Measurements from ENCODE around the gene PPFIBP2.

Gene PPFIBP2

DNA sequence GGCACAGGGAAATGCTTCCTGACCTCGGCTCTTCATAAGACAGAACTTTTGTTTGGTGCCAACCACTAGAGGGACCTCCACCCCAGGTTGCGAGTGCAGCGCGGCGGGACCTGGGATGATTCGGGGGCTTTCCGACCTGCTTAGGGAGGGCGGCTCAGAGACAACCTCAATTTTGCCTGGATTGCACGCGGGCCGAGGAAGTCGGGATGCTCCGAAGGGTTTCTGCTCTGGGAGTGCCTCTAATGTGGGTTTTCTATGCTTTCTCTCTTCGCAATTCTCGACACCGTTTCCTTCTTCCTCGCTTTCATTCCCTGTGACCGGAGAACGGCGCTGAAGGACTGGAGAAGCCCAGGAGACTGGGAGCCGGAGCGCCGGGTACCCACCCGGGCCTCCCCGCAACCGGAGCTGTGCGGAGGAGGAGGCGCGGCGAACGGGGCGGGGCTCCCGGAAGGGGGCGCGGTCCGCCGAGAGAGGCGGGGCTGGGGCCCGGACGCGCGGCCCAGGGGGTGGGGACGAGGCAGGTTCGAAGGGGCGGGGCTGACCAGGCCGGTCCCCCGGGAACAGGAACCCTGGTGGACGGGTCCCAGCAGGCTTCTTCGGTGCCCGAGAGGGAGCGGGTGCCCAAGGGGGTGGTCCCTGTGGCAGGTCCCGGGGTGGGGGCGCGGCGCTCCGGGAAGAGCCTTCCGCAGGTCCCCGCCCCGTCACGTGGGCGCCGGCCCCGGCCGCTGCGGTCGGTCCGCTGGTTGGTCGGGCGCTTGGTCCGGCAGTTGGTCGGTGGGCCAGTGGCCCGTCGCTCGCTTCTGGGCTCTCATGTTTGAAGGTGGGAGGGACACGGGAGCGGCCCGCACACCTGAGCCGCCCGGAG lies at the start of gene PPFIBP2:
TSS of gene PPFIBP2 (plus strand) at position 766 of the 865 bp plus-strand sequence. CDS start 35,477 bp downstream, outside the sequence.
- DNase-seq (ENCODE audit: low read depth) = peak; percentile 6

- DNase-seq (ENCODE audit: low read depth) = no peak
Observed at GRCh38 chr11:7467652-7468051, 46.1 kb upstream of the PPFIBP2 start.

- DNase-seq (ENCODE audit: low read depth) = no peak
Observed at GRCh38 chr11:7469351-7469865, 44.4 kb upstream of the PPFIBP2 start.

GRCh38 chr11:7471071-7471470 lies 42.7 kb upstream of the PPFIBP2 start:
- no peak for DNase-seq (ENCODE audit: low read depth)

GRCh38 chr11:7473717-7474116 lies 40.1 kb upstream of the PPFIBP2 start:
- DNase-seq (ENCODE audit: low read depth) = no peak

DNA sequence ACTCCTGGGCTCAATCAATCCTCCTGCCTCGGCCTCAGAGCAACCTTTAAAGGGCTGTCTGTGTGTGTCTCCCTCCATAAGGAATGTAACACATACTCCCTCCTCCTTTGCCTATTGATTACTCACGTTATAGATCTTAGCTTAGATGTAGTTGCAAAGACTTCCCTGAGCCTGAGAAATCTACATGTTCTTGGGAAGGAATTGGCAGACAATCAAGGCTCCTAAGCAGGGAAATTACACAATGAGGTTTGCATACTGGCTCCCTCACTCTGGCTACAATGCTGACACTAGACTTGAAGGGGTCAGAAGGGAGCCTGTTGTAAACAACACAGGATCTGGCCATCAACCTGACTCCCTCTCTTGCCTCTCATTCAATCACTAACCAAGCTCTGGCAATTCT lies 33.7 kb upstream of the PPFIBP2 start:
- no peak for DNase-seq (ENCODE audit: low read depth)

- no peak for DNase-seq (ENCODE audit: low read depth)
Observed at GRCh38 chr11:7484131-7484530, 29.7 kb upstream of the PPFIBP2 start.

DNA sequence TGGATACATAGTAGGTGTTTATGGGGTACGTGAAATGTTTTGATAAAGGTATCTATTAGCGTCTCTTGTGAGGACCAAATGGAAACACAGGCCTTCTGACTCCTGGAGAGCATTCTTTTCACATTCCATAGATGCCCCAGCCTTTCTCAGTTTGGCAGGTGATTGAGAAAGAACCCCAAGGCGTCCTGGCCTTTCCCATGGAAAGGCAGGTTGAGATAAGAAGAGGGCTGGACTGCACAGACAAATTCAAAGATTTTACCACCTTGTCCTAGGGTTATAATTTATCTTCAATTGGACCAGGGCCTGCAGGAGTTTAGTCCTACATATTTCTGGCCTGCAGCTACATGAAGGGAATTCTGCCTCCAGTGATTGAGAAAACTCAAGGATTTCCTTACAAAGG lies 29.2 kb upstream of the PPFIBP2 start:
- no peak for DNase-seq (ENCODE audit: low read depth)

- DNase-seq (ENCODE audit: low read depth) = no peak
Observed at GRCh38 chr11:7485186-7486097, 28.4 kb upstream of the PPFIBP2 start, which contains the start of gene OLFML1. TSS of gene OLFML1 (plus strand) at chr11:7485506. CDS start at chr11:7485876, 370 bp downstream.

GRCh38 chr11:7486098-7486780 lies 27.6 kb upstream of the PPFIBP2 start:
- DNase-seq (ENCODE audit: low read depth) = no peak

GRCh38 chr11:7486781-7487140 lies 27.0 kb upstream of the PPFIBP2 start:
- no peak for DNase-seq (ENCODE audit: low read depth)

GRCh38 chr11:7487360-7487759 lies 26.4 kb upstream of the PPFIBP2 start:
- no peak for DNase-seq (ENCODE audit: low read depth)

DNA sequence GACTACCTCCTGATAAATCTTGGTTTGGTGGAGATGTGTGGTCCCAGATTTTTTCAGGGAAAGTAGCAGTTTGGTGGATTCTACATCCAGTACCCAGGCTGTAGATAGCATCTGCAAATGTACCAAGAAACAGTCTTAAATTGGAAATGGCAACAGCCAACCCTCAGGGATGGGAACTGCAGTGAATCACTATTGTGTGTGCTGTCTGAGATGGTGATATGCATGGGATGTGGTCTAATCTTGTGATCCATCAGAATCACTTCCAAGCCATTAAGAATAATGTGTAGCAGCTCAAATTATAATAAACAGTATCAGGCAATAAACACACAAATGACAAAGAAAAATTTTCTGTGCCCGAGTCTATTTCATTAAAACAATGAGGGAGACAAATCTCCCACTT lies 25.1 kb upstream of the PPFIBP2 start:
- no peak for DNase-seq (ENCODE audit: low read depth)

GRCh38 chr11:7489376-7489775 lies 24.4 kb upstream of the PPFIBP2 start:
- DNase-seq (ENCODE audit: low read depth) = no peak

- no peak for DNase-seq (ENCODE audit: low read depth)
Observed at GRCh38 chr11:7490054-7490453, 23.7 kb upstream of the PPFIBP2 start.

DNA sequence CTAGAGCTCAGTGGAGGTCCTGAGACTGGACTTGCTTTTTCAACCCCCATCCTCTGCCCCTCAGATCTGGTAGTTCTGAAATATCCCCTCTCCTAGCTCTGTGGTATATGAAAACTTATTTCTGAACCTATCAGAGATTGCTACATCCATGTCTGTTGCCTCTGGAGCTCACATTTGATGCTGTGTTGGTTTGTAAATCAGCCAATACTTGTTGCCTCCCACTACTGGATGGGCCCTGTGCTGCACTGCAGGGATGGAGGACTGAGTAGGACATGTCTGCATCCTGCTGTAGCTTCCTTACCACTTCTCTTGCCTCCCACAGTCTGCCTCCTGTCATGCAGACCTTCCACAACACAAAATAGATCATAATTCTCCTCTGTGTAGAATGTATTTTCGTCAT lies 23.3 kb upstream of the PPFIBP2 start:
- DNase-seq (ENCODE audit: low read depth) = no peak

GRCh38 chr11:7492253-7492652 lies 21.5 kb upstream of the PPFIBP2 start:
- no peak for DNase-seq (ENCODE audit: low read depth)

- no peak for DNase-seq (ENCODE audit: low read depth)
Observed at GRCh38 chr11:7493670-7494069, 20.1 kb upstream of the PPFIBP2 start.

DNA sequence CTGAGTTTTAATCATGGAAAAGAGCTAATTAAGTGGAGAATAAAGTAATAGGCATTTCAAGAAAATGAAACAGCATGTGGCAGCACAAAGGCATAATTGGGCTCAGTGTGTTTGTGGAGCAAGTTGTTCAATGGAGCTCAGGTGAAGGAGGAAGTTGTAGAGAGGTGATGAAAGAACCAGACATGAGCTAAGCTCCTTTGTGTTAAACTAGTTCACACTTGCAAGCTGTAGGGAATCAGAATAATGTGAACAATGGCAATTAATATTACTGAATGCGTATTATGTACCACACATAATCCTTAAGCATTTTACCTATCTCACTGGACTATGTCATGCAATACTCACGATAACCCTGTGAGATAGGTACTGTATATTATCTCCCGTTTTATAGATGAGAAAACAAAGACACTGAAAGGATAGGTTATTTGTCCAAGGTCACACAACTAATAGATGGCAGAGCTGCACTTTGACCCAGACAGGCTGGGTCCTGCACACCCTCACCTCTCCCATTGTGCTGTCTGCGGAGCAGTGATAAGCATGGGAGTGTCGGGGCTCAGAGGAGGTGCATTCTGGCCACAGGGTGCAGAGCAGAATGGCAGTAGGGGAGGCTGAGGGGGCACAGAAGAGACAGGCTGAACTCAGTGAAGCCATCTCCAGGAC lies 19.6 kb upstream of the PPFIBP2 start:
- no peak for DNase-seq (ENCODE audit: low read depth)

- DNase-seq (ENCODE audit: low read depth) = no peak
Observed at GRCh38 chr11:7495882-7496551, 17.8 kb upstream of the PPFIBP2 start.

GRCh38 chr11:7498193-7498592 lies 15.6 kb upstream of the PPFIBP2 start:
- DNase-seq (ENCODE audit: low read depth) = no peak

Measured in non-pigmented ciliary epithelial cell (primary cell).